ENCODE measurements around the gene OVCH1. TPM values are rescaled to one million over a fixed set of nuclear protein-coding genes. Genes with fewer than 3 reads are reported as not detected.

OVCH1 gene
- total RNA-seq, 1 donor from 2014 or later: not detected

- Histone ChIP-seq H2AFZ (replicated peaks) (no peak overlapping the region), H3K9me3 (ENCODE audit: low read depth) (no peaks in the 10 kb centered on the region), H3K4me2 (no peak overlapping the region), H3K4me3 (no peak overlapping the region), H3K27ac (no peak overlapping the region), H3K79me2 (ENCODE audit: low read depth) (no peaks in the 10 kb centered on the region), H3K9ac (no peak overlapping the region), H3K27me3 (no peaks in the 10 kb centered on the region), H3F3A (ENCODE audit: low read depth) (no peaks in the 10 kb centered on the region), H3K4me1 (no peaks in the 10 kb centered on the region), H3K36me3 (no peaks in the 10 kb centered on the region), H4K20me1 (ENCODE audit: low read depth) (no peaks in the 10 kb centered on the region)
- Mint-ChIP-seq H3K27ac (no peak overlapping the region), H3K4me1 (no peaks in the 10 kb centered on the region), H3K9me3 (no peaks in the 10 kb centered on the region), H3K36me3 (no peaks in the 10 kb centered on the region), H3K27me3 (ENCODE audit: insufficient read depth, low read depth) (no peaks in the 10 kb centered on the region), H3K4me3 (no peak overlapping the region)
- TF ChIP-seq CTCF (IDR thresholded peaks at IDR 0.05) (no peak), EZH2phosphoT487 (IDR thresholded peaks at IDR 0.05) (no peak), EZH2 (IDR thresholded peaks at IDR 0.05) (no peak)
- no peak for DNase-seq (ENCODE audit: low spot score)
Observed at GRCh38 chr12:29460082-29460481, 37.4 kb downstream of the OVCH1 start.

GRCh38 chr12:29455087-29455486 is 42.4 kb downstream of the OVCH1 start:
- no peak overlapping the region for H2AFZ ChIP-seq (replicated peaks)
- Mint-ChIP-seq H3K27me3 (ENCODE audit: insufficient read depth, low read depth) (peaks cover 3% of the 10 kb centered on the region), H3K36me3 (no peaks in the 10 kb centered on the region), H3K4me3 (no peak overlapping the region), H3K9me3 (no peaks in the 10 kb centered on the region), H3K27ac (no peak overlapping the region), H3K4me1 (no peaks in the 10 kb centered on the region)
- H3K27me3 ChIP-seq: no peaks in the 10 kb centered on the region
- no peaks in the 10 kb centered on the region for H3F3A ChIP-seq (ENCODE audit: low read depth)
- H3K4me2 ChIP-seq: no peak overlapping the region
- H3K9me3 ChIP-seq (ENCODE audit: low read depth): no peaks in the 10 kb centered on the region
- H4K20me1 ChIP-seq (ENCODE audit: low read depth): no peaks in the 10 kb centered on the region
- H3K36me3 ChIP-seq: no peaks in the 10 kb centered on the region
- TF ChIP-seq CTCF (IDR thresholded peaks at IDR 0.05) (no peak), EZH2phosphoT487 (IDR thresholded peaks at IDR 0.05) (no peak), EZH2 (IDR thresholded peaks at IDR 0.05) (no peak)
- H3K4me3 ChIP-seq: no peak overlapping the region
- no peaks in the 10 kb centered on the region for H3K79me2 ChIP-seq (ENCODE audit: low read depth)
- no peak overlapping the region for H3K27ac ChIP-seq
- H3K4me1 ChIP-seq: no peaks in the 10 kb centered on the region
- no peak for DNase-seq (ENCODE audit: low spot score)
- no peak overlapping the region for H3K9ac ChIP-seq

GRCh38 chr12:29451888-29452287 is 45.6 kb downstream of the OVCH1 start:
- DNase-seq (ENCODE audit: low spot score): no peak
- Mint-ChIP-seq H3K27ac (no peak overlapping the region), H3K4me1 (no peaks in the 10 kb centered on the region), H3K27me3 (ENCODE audit: insufficient read depth, low read depth) (peaks cover 3% of the 10 kb centered on the region), H3K9me3 (no peaks in the 10 kb centered on the region), H3K4me3 (no peak overlapping the region), H3K36me3 (no peaks in the 10 kb centered on the region)
- Histone ChIP-seq H3K9ac (no peak overlapping the region), H3K79me2 (ENCODE audit: low read depth) (no peaks in the 10 kb centered on the region), H3K27ac (no peak overlapping the region), H3K4me1 (no peaks in the 10 kb centered on the region), H3K4me3 (no peak overlapping the region), H3K4me2 (no peak overlapping the region), H3F3A (ENCODE audit: low read depth) (no peaks in the 10 kb centered on the region), H2AFZ (replicated peaks) (no peak overlapping the region), H3K36me3 (no peaks in the 10 kb centered on the region), H4K20me1 (ENCODE audit: low read depth) (no peaks in the 10 kb centered on the region), H3K9me3 (ENCODE audit: low read depth) (no peaks in the 10 kb centered on the region), H3K27me3 (no peaks in the 10 kb centered on the region)
- TF ChIP-seq EZH2 (IDR thresholded peaks at IDR 0.05) (no peak), EZH2phosphoT487 (IDR thresholded peaks at IDR 0.05) (no peak), CTCF (IDR thresholded peaks at IDR 0.05) (no peak)
